OCI-LY3 (cell line): ENCODE results near the gene ARHGAP4.

Experiments
- H2AFZ ChIP-seq: fragments of 200-600, 300-600 bp; shearing (Covaris generic); 2 replicates; pipeline ENCODE4 v1.6.0; 2014; ENCODE audit warnings: antibody characterized with exemption, low read depth, low read length
- H3K27ac ChIP-seq: fragments of 200-600, 300-600 bp; sonication (generic); 2 replicates; pipeline ENCODE4 v1.5.1; 2014; ENCODE audit warnings: mild to moderate bottlenecking, low read length, moderate library complexity, mixed read lengths
- H3K27me3 ChIP-seq: fragments of 200-600, 300-600 bp; sonication (generic); 2 replicates; pipeline ENCODE4 v1.6.1; 2014; ENCODE audit warnings: low read depth, low read length, mixed read lengths
- H3K36me3 ChIP-seq: fragments of 200-600, 300-600 bp; sonication (generic); replicated peaks from 2 replicates; pipeline ENCODE3; 2014; ENCODE audit warnings: low read depth, low read length, mixed read lengths
- H3K4me1 ChIP-seq: fragments of 300-600, 200-600 bp; sonication (generic); 2 replicates; pipeline ENCODE4 v1.6.1; 2014; ENCODE audit warnings: low read length, mixed read lengths
- H3K4me2 ChIP-seq: fragments of 200-600, 300-600 bp; sonication (generic); 2 replicates; pipeline ENCODE4 v1.6.1; 2014; ENCODE audit warnings: low read length, mixed read lengths
- H3K4me3 ChIP-seq: fragments of 300-600, 200-600 bp; sonication (generic); 2 replicates; pipeline ENCODE4 v1.5.1; 2014; ENCODE audit warnings: antibody characterized with exemption, mild to moderate bottlenecking, low read length, moderate library complexity
- H3K79me2 ChIP-seq: fragments of 300-600, 200-600 bp; shearing (Covaris generic); 2 replicates; pipeline ENCODE4 v1.6.1; 2014; ENCODE audit warnings: mild to moderate bottlenecking, low read length, mixed read lengths
- H3K9ac ChIP-seq: fragments of 300-600, 200-600 bp; shearing (Covaris generic); 2 replicates; pipeline ENCODE4 v1.6.0; 2014; ENCODE audit warnings: mild to moderate bottlenecking, low read length, moderate library complexity
- H3K9me3 ChIP-seq: fragments of 200-600, 300-600 bp; shearing (Covaris generic); 2 replicates; pipeline ENCODE4 v1.6.1; 2014; ENCODE audit warnings: low read length, mixed read lengths; ENCODE audit not compliant: insufficient read depth
- H4K20me1 ChIP-seq: fragments of 200-600, 300-600 bp; sonication (generic); 2 replicates; pipeline ENCODE4 v1.6.1; 2016; ENCODE audit warnings: low read length, mixed read lengths; ENCODE audit not compliant: insufficient read depth
- CTCF ChIP-seq: fragments of 200-600, 300-600 bp; sonication (generic); IDR thresholded peaks from 2 replicates; pipeline ENCODE4 v1.5.1; 2014; ENCODE audit warnings: antibody characterized with exemption, low read length, low read depth
- EZH2phosphoT487 ChIP-seq: fragments of 200-600 bp; shearing (Covaris generic); IDR thresholded peaks from 2 replicates; pipeline ENCODE4 v1.6.1; 2018; ENCODE audit warnings: antibody characterized with exemption, mixed run types, low read depth

The ARHGAP4 gene

GRCh38 chrX:153957224-153957623, 31.2 kb upstream of the ARHGAP4 start:
- Histone ChIP-seq H3K27ac (no peak overlapping the region), H3K4me1 (peaks cover 8% of the 10 kb centered on the region), H3K79me2 (peaks cover 8% of the 10 kb centered on the region; the same call in 1 of the 2 replicates), H2AFZ (no peak overlapping the region), H3K36me3 (peaks cover 34% of the 10 kb centered on the region), H3K9ac (no peak overlapping the region), H3K27me3 (no peaks in the 10 kb centered on the region), H3K4me3 (no peak overlapping the region), H3K9me3 (no peaks in the 10 kb centered on the region), H4K20me1 (no peaks in the 10 kb centered on the region), H3K4me2 (no peak overlapping the region)
- TF ChIP-seq CTCF, result no peak
- no peak for TF ChIP-seq EZH2phosphoT487

- Histone ChIP-seq H3K9ac (no peak overlapping the region), H3K79me2 (peaks cover 8% of the 10 kb centered on the region; the same call in 1 of the 2 replicates), H3K27ac (no peak overlapping the region), H3K4me3 (no peak overlapping the region), H3K4me1 (peaks cover 8% of the 10 kb centered on the region), H3K27me3 (no peaks in the 10 kb centered on the region), H3K9me3 (no peaks in the 10 kb centered on the region), H3K36me3 (peaks cover 39% of the 10 kb centered on the region), H2AFZ (no peak overlapping the region), H4K20me1 (no peaks in the 10 kb centered on the region), H3K4me2 (no peak overlapping the region)
- TF ChIP-seq EZH2phosphoT487 (no peak), CTCF (no peak)
Measured at GRCh38 chrX:153956044-153956907, 30.2 kb upstream of the ARHGAP4 start.

- Histone ChIP-seq H3K27me3 (no peaks in the 10 kb centered on the region), H3K4me3 (no peak overlapping the region), H3K9ac (no peak overlapping the region), H3K27ac (no peak overlapping the region), H3K36me3 (peaks cover 49% of the 10 kb centered on the region), H4K20me1 (no peaks in the 10 kb centered on the region), H3K9me3 (no peaks in the 10 kb centered on the region), H3K4me1 (peaks cover 8% of the 10 kb centered on the region), H3K79me2 (peaks cover 8% of the 10 kb centered on the region; the same call in 1 of the 2 replicates), H3K4me2 (no peak overlapping the region), H2AFZ (no peak overlapping the region)
- TF ChIP-seq CTCF (no peak), EZH2phosphoT487 (no peak)
Measured at GRCh38 chrX:153955228-153955732, 29.2 kb upstream of the ARHGAP4 start.

GRCh38 chrX:153954558-153955227, 28.6 kb upstream of the ARHGAP4 start:
- H3K9me3 ChIP-seq, result no peaks in the 10 kb centered on the region
- H3K4me3 ChIP-seq, result no peak overlapping the region
- no peaks in the 10 kb centered on the region for H4K20me1 ChIP-seq
- H3K27ac ChIP-seq, result no peak overlapping the region
- H3K4me1 ChIP-seq, result peaks cover 8% of the 10 kb centered on the region
- no peak overlapping the region for H3K9ac ChIP-seq
- H3K79me2 ChIP-seq, result peaks cover 8% of the 10 kb centered on the region; the same call in 1 of the 2 replicates
- TF ChIP-seq CTCF, result no peak
- no peak for TF ChIP-seq EZH2phosphoT487
- peaks cover 51% of the 10 kb centered on the region for H3K36me3 ChIP-seq
- H2AFZ ChIP-seq, result no peak overlapping the region
- no peaks in the 10 kb centered on the region for H3K27me3 ChIP-seq
- H3K4me2 ChIP-seq, result no peak overlapping the region
